H9 (cell line): ENCODE results near the gene MTG2. TPM values are rescaled to one million over a fixed set of nuclear protein-coding genes. Genes with fewer than 3 reads are reported as not detected.

Experiments used
- DNase-seq: peaks from one replicate; pipeline ENCODE4 v3.0.0-alpha.2; 2017
- H2AFZ ChIP-seq: one replicate; pipeline ENCODE4 v1.6.1; 2013; ENCODE audit warnings: mild to moderate bottlenecking, low read length, control low read depth, moderate library complexity
- H2AK5ac ChIP-seq: 2 replicates; pipeline ENCODE4 v1.6.1; 2013; ENCODE audit warnings: low read length, control low read depth, mixed read lengths; ENCODE audit not compliant: insufficient read length
- H2BK120ac ChIP-seq: one replicate; pipeline ENCODE4 v1.6.1; 2013; ENCODE audit warnings: low read depth, mild to moderate bottlenecking, low read length, control low read depth, inconsistent platforms; ENCODE audit not compliant: poor library complexity, severe bottlenecking
- H2BK12ac ChIP-seq: 2 replicates; pipeline ENCODE4 v1.6.1; 2013; ENCODE audit warnings: low read length, control low read depth, mixed read lengths, low read depth; ENCODE audit not compliant: insufficient read length
- H2BK15ac ChIP-seq: 2 replicates; pipeline ENCODE4 v1.6.1; 2013; ENCODE audit warnings: low read depth, low read length, control low read depth
- H2BK20ac ChIP-seq: one replicate; pipeline ENCODE4 v1.6.1; 2013; ENCODE audit warnings: low read depth, mild to moderate bottlenecking, low read length, control low read depth, inconsistent platforms; ENCODE audit not compliant: poor library complexity, severe bottlenecking
- H2BK5ac ChIP-seq: 2 replicates; pipeline ENCODE4 v1.6.1; 2013; ENCODE audit warnings: low read length, control low read depth, mixed read lengths; ENCODE audit not compliant: insufficient read length
- H3K14ac ChIP-seq: 2 replicates; pipeline ENCODE4 v1.6.1; 2013; ENCODE audit warnings: low read length, control low read depth; ENCODE audit not compliant: insufficient read depth
- H3K18ac ChIP-seq: 2 replicates; pipeline ENCODE4 v1.6.1; 2013; ENCODE audit warnings: low read depth, mild to moderate bottlenecking, mixed read lengths, low read length, control low read depth; ENCODE audit not compliant: insufficient read length
- H3K23ac ChIP-seq: 2 replicates; pipeline ENCODE4 v1.6.1; 2013; ENCODE audit warnings: low read length, control low read depth, mixed read lengths, low read depth; ENCODE audit not compliant: insufficient read length
- H3K23me2 ChIP-seq: 2 replicates; pipeline ENCODE4 v1.6.1; 2013; ENCODE audit warnings: low read depth, mild to moderate bottlenecking, mixed read lengths, low read length, control low read depth; ENCODE audit not compliant: insufficient read length, poor library complexity, severe bottlenecking
- H3K27ac ChIP-seq: 2 replicates; pipeline ENCODE4 v1.5.1; 2013; ENCODE audit warnings: low read length, control low read depth, mixed read lengths, low read depth; ENCODE audit not compliant: insufficient read length
- H3K27me3 ChIP-seq: 2 replicates; pipeline ENCODE4 v1.6.1; 2013; ENCODE audit warnings: low read length, control low read depth, inconsistent platforms; ENCODE audit not compliant: insufficient read depth
- H3K4ac ChIP-seq: 2 replicates; pipeline ENCODE4 v1.6.1; 2013; ENCODE audit warnings: low read depth, mild to moderate bottlenecking, control low read depth, inconsistent platforms, low read length, moderate library complexity
- H3K4me1 ChIP-seq: 2 replicates; pipeline ENCODE4 v1.6.1; 2013; ENCODE audit warnings: low read length, control low read depth, inconsistent platforms; ENCODE audit not compliant: insufficient read depth
- H3K4me2 ChIP-seq: 2 replicates; pipeline ENCODE4 v1.6.1; 2013; ENCODE audit warnings: low read length, control low read depth, mixed read lengths; ENCODE audit not compliant: insufficient read length, insufficient read depth
- H3K56ac ChIP-seq: 2 replicates; pipeline ENCODE4 v1.6.1; 2013; ENCODE audit warnings: low read depth, mild to moderate bottlenecking, mixed read lengths, low read length, control low read depth; ENCODE audit not compliant: insufficient read length
- H3K79me1 ChIP-seq: 2 replicates; pipeline ENCODE4 v1.6.1; 2013; ENCODE audit warnings: low read depth, mild to moderate bottlenecking, moderate library complexity, low read length, control low read depth, inconsistent platforms; ENCODE audit not compliant: insufficient read depth, poor library complexity, severe bottlenecking
- H3K79me2 ChIP-seq: 2 replicates; pipeline ENCODE4 v1.6.1; 2013; ENCODE audit warnings: low read length, control low read depth, inconsistent platforms; ENCODE audit not compliant: insufficient read depth
- H3K9ac ChIP-seq: 2 replicates; pipeline ENCODE4 v1.6.1; 2013; ENCODE audit warnings: low read length, control low read depth, mixed read lengths; ENCODE audit not compliant: insufficient read length; ENCODE audit errors: extremely low read depth
- H3K9me3 ChIP-seq: one replicate; pipeline ENCODE4 v1.6.1; 2013; ENCODE audit warnings: low read depth, low read length, inconsistent platforms; ENCODE audit not compliant: control insufficient read depth
- H3T11ph ChIP-seq: one replicate; pipeline ENCODE4 v1.6.1; 2013; ENCODE audit warnings: mild to moderate bottlenecking, low read length, control low read depth, inconsistent platforms
- H4K20me1 ChIP-seq: one replicate; pipeline ENCODE4 v1.6.1; 2013; ENCODE audit not compliant: control insufficient read depth, insufficient read length, insufficient read depth
- H4K5ac ChIP-seq: 2 replicates; pipeline ENCODE4 v1.6.1; 2013; ENCODE audit warnings: low read depth, mild to moderate bottlenecking, mixed read lengths, low read length, control low read depth; ENCODE audit not compliant: insufficient read length
- H4K8ac ChIP-seq: replicated peaks from 2 replicates; pipeline ENCODE4 v1.6.1; 2013; ENCODE audit warnings: low read length, control low read depth, mixed read lengths, low read depth; ENCODE audit not compliant: insufficient read length
- H4K91ac ChIP-seq: 2 replicates; pipeline ENCODE4 v1.6.1; 2013; ENCODE audit warnings: low read depth, mild to moderate bottlenecking, moderate library complexity, mixed read lengths, low read length, control low read depth; ENCODE audit not compliant: insufficient read length
- H3K27ac Mint-ChIP-seq, 3 experiments: 2 replicates in 2 of 3; 3 replicates in 1 of 3; pipeline ENCODE4 v1.8.0; 2020 to 2021; ENCODE audit warnings: mixed read lengths in 3 of 3, mild to moderate bottlenecking in 1 of 3, moderate library complexity in 1 of 3
- H3K27me3 Mint-ChIP-seq: 2 replicates; pipeline ENCODE4 v1.8.0; 2021; ENCODE audit warnings: low read depth, mild to moderate bottlenecking, moderate library complexity, mixed read lengths
- H3K36me3 Mint-ChIP-seq, 3 experiments: 2 replicates in 2 of 3; 3 replicates in 1 of 3; pipeline ENCODE4 v1.8.0; 2020 to 2021; ENCODE audit warnings: low read depth in 3 of 3, mixed read lengths in 3 of 3; ENCODE audit not compliant: insufficient read depth in 1 of 3
- H3K4me1 Mint-ChIP-seq, 2 experiments: 2 replicates each; pipeline ENCODE4 v1.8.0; 2020; ENCODE audit warnings: mixed read lengths in 2 of 2
- H3K4me3 Mint-ChIP-seq, 2 experiments: 2 replicates in 1 of 2; 3 replicates in 1 of 2; pipeline ENCODE4 v1.8.0; 2020 to 2021; ENCODE audit warnings: mild to moderate bottlenecking in 2 of 2, mixed read lengths in 2 of 2, moderate library complexity in 1 of 2
- H3K9me3 Mint-ChIP-seq, 2 experiments: 2 replicates in 1 of 2; 3 replicates in 1 of 2; pipeline ENCODE4 v1.8.0; 2020; ENCODE audit warnings: mild to moderate bottlenecking in 2 of 2, mixed read lengths in 2 of 2, moderate library complexity in 1 of 2
- WGBS: extraction: QIAGEN DNeasy Blood & Tissue Kit; methylation state at CpG from one replicate; pipeline ENCODE4 v1.1.7; 2013; ENCODE audit warnings: missing lambda C conversion rate, low lambda C conversion rate, mixed read lengths; ENCODE audit not compliant: insufficient read length; ENCODE audit errors: extremely low coverage; 5-methylcytosine and 5-hydroxymethylcytosine counted together
- total RNA-seq: library from RNA; stranded (reverse); gene quantifications from 2 replicates; pipeline ENCODE4 v1.2.1, GENCODE V29; 2021
- TF ChIP-seq, protein P1 (sequence below): fragments of 200-600 bp; sonication (generic); conservative IDR thresholded peaks from 3 replicates; pipeline ENCODE4 v1.8.0; 2021; ENCODE audit warnings: antibody characterized with exemption, mild to moderate bottlenecking

The MTG2 gene
- total RNA-seq, 1 experiment from 2014 or later: 25.1 TPM

DNA sequence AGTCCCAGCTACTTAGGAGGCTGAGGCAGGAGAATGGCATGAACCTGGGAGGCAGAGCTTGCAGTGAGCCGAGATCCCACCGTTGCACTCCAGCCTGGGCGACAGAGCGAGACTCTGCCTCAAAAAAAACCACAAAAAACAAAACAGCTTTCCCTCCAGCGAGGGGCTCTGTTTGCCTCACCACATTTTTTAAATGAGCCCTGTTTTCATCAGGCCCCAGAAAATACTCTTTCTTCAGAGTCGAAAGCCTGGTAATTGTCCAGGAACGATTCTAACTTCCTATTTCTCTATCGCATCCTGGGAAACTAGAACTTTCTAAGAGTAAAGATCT lies 12.2 kb downstream of the MTG2 start:
- H4K20me1 ChIP-seq: no peaks in the 10 kb centered on the region
- H3K27me3 ChIP-seq: no peaks in the 10 kb centered on the region
- no peak overlapping the region for H4K91ac ChIP-seq
- no peaks in the 10 kb centered on the region for H3K79me1 ChIP-seq
- H3T11ph ChIP-seq: no peak overlapping the region
- H3K23ac ChIP-seq: no peak overlapping the region
- H2BK15ac ChIP-seq: no peak overlapping the region
- H3K27ac ChIP-seq: no peak overlapping the region
- no CpG with 5 or more reads among the region's 8 CpGs for WGBS
- H3K4me2 ChIP-seq: no peak overlapping the region
- no peak overlapping the region for H2BK12ac ChIP-seq
- H4K8ac ChIP-seq: no peak overlapping the region
- H2BK120ac ChIP-seq: no peak overlapping the region
- no peak overlapping the region for H4K5ac ChIP-seq
- H3K23me2 ChIP-seq: no peaks in the 10 kb centered on the region
- no peak overlapping the region for H2BK5ac ChIP-seq
- Mint-ChIP-seq H3K36me3 (peaks cover 14 to 24% (median 22%) of the 10 kb centered on the region in 3 experiments; a peak in 6 of 7 replicates), H3K9me3 (no peaks in the 10 kb centered on the region), H3K4me3 (no peak overlapping the region), H3K4me1 (no peaks in the 10 kb centered on the region), H3K27ac (no peak overlapping the region), H3K27me3 (no peaks in the 10 kb centered on the region)
- H3K4ac ChIP-seq: no peak overlapping the region
- no peak overlapping the region for H2AK5ac ChIP-seq
- H2BK20ac ChIP-seq: no peak overlapping the region
- no peaks in the 10 kb centered on the region for H3K4me1 ChIP-seq
- H3K9ac ChIP-seq: no peak overlapping the region
- TF ChIP-seq, protein P1, sequence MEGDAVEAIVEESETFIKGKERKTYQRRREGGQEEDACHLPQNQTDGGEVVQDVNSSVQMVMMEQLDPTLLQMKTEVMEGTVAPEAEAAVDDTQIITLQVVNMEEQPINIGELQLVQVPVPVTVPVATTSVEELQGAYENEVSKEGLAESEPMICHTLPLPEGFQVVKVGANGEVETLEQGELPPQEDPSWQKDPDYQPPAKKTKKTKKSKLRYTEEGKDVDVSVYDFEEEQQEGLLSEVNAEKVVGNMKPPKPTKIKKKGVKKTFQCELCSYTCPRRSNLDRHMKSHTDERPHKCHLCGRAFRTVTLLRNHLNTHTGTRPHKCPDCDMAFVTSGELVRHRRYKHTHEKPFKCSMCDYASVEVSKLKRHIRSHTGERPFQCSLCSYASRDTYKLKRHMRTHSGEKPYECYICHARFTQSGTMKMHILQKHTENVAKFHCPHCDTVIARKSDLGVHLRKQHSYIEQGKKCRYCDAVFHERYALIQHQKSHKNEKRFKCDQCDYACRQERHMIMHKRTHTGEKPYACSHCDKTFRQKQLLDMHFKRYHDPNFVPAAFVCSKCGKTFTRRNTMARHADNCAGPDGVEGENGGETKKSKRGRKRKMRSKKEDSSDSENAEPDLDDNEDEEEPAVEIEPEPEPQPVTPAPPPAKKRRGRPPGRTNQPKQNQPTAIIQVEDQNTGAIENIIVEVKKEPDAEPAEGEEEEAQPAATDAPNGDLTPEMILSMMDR: no peak
- H3K14ac ChIP-seq: no peak overlapping the region
- no peak overlapping the region for H3K56ac ChIP-seq
- H3K18ac ChIP-seq: no peak overlapping the region
- H3K9me3 ChIP-seq: no peaks in the 10 kb centered on the region
- no peak for DNase-seq
- no peaks in the 10 kb centered on the region; the same call in 1 of the 2 replicates for H3K79me2 ChIP-seq
- no peak overlapping the region for H2AFZ ChIP-seq
